ENCODE data around the gene SCARF2. TPM values are rescaled to one million over a fixed set of nuclear protein-coding genes. Genes with fewer than 3 reads are reported as not detected.

Gene SCARF2
- total and polyA plus RNA-seq, 4 donors = 0.15 to 2.0 (median 1.7) TPM

GRCh38 chr22:20436768-20437612 is 635 bp downstream of the SCARF2 start:
- 6% methylated on average over 61 of the region's 61 CpGs for WGBS
- peak overlapping the region in 2 of 3 donors; percentile 36 to 51 for H3K4me3 ChIP-seq (ENCODE audit: low read depth in 1 of 3, low read length in 3 of 3)
- peak overlapping the region; percentile 32 to 47 for H3K27ac ChIP-seq (ENCODE audit: low read depth in 1 of 2, low read length in 2 of 2)
- DNase-seq (ENCODE audit: low spot score) = no peak
- TF ChIP-seq CTCF (IDR thresholded peaks at IDR 0.05; ENCODE audit: low read depth, low read length, missing input control) (no peak), TAF1 (conservative IDR thresholded peaks at IDR 0.05) (no peak), SP1 (IDR thresholded peaks at IDR 0.05) (no peak), ZBTB33 (IDR thresholded peaks at IDR 0.05) (no peak), FOXA2 (IDR thresholded peaks at IDR 0.05) (no peak), HNF4G (IDR thresholded peaks at IDR 0.05) (no peak), NR2F2 (IDR thresholded peaks at IDR 0.05) (no peak), FOXA1 (IDR thresholded peaks at IDR 0.05) (no peak), GABPA (IDR thresholded peaks at IDR 0.05 in 1 of 2, conservative IDR thresholded peaks at IDR 0.05 in 1 of 2) (no peak), REST (IDR thresholded peaks at IDR 0.05) (no peak), JUND (IDR thresholded peaks at IDR 0.05) (no peak), MAX (IDR thresholded peaks at IDR 0.05) (no peak), RXRA (IDR thresholded peaks at IDR 0.05) (no peak), EGR1 (IDR thresholded peaks at IDR 0.05; ENCODE audit: low read depth in 2 of 2) (no peak), RAD21 (IDR thresholded peaks at IDR 0.05) (no peak), YY1 (IDR thresholded peaks at IDR 0.05) (no peak), HNF4A (conservative IDR thresholded peaks at IDR 0.05) (no peak), ATF3 (IDR thresholded peaks at IDR 0.05) (no peak)
- no peak overlapping the region for H3K9ac ChIP-seq (ENCODE audit: low read depth in 1 of 2, low read length in 2 of 2)
- no peaks in the 10 kb centered on the region for H3K9me3 ChIP-seq (ENCODE audit: control insufficient read depth in 4 of 4, low read length in 3 of 4)
- H3K36me3 ChIP-seq (ENCODE audit: control insufficient read depth in 4 of 4, insufficient read depth in 3 of 4, low read depth in 1 of 4, low read length in 3 of 4) = peaks cover 0 to 3% (median under 1%) of the 10 kb centered on the region in 4 donors
- peaks cover 2 to 25% (median 12%) of the 10 kb centered on the region in 4 donors for H3K4me1 ChIP-seq (ENCODE audit: control insufficient read depth in 4 of 4, insufficient read depth in 4 of 4, low read length in 3 of 4)
- H3K27me3 ChIP-seq (ENCODE audit: control insufficient read depth in 4 of 4, insufficient read depth in 4 of 4, low read length in 3 of 4) = no peaks in the 10 kb centered on the region
